NB4 (cell line): ENCODE measurements around the gene ZBTB20.

Source experiments
- CTCF ChIP-seq: IDR thresholded peaks from one replicate; pipeline ENCODE4 v1.5.1; 2012; ENCODE audit warnings: low read depth, low read length
- MAX ChIP-seq: IDR thresholded peaks from 2 replicates; pipeline ENCODE4 v1.6.1; 2011; ENCODE audit warnings: low read depth, low read length
- MYC ChIP-seq: IDR thresholded peaks from 2 replicates; pipeline ENCODE4 v1.6.1; 2011; ENCODE audit warnings: low read depth, low read length
- POLR2A ChIP-seq: IDR thresholded peaks from 2 replicates; pipeline ENCODE4 v1.6.1; 2011; ENCODE audit warnings: mild to moderate bottlenecking; ENCODE audit not compliant: insufficient read length; ENCODE audit errors: extremely low read depth

GRCh38 chr3:114659109-114660061 lies 487.7 kb downstream of the ZBTB20 start:
- TF ChIP-seq CTCF: no peak
- no peak for TF ChIP-seq POLR2A
- no peak for TF ChIP-seq MYC
- TF ChIP-seq MAX: no peak
